Loucy (cell line): ENCODE results near the gene MAPKAP1.

ENCODE experiments used
- CTCF ChIP-seq: fragments of 200-600 bp; sonication (generic); conservative IDR thresholded peaks from 2 replicates; pipeline ENCODE4 v1.5.1; 2014; ENCODE audit warnings: mild to moderate bottlenecking, antibody characterized with exemption, low read length
- EZH2phosphoT487 ChIP-seq: fragments of 200-600 bp; IDR thresholded peaks from 2 replicates; pipeline ENCODE4 v1.6.1; 2018; ENCODE audit warnings: antibody characterized with exemption, mild to moderate bottlenecking, moderate library complexity, borderline replicate concordance

- TF ChIP-seq CTCF (no peak), EZH2phosphoT487 (no peak)
Observed at GRCh38 chr9:125646217-125646616, 60.8 kb downstream of the MAPKAP1 start.
